IPS-20b (cell line): ENCODE results near the gene DQX1.
A peak's percentile ranks its signal among the peaks of the same experiment; 100 is the strongest.

Source experiments
- H3K27ac ChIP-seq: one replicate; pipeline ENCODE4 v1.5.1; 2013; ENCODE audit warnings: low read length
- H3K27me3 ChIP-seq: 2 replicates; pipeline ENCODE4 v1.6.1; 2013; ENCODE audit warnings: mild to moderate bottlenecking, low read length, inconsistent platforms; ENCODE audit not compliant: insufficient read depth
- H3K36me3 ChIP-seq: 2 replicates; pipeline ENCODE4 v1.6.1; 2013; ENCODE audit warnings: low read depth, mild to moderate bottlenecking, inconsistent platforms, low read length, moderate library complexity; ENCODE audit not compliant: insufficient read depth
- H3K4me1 ChIP-seq: 2 replicates; pipeline ENCODE4 v1.6.1; 2013; ENCODE audit warnings: mild to moderate bottlenecking, control low read depth, inconsistent platforms, low read length, moderate library complexity; ENCODE audit not compliant: insufficient read depth
- H3K4me3 ChIP-seq: 2 replicates; pipeline ENCODE4 v1.5.1; 2013; ENCODE audit warnings: mild to moderate bottlenecking, low read length, inconsistent platforms
- H3K9ac ChIP-seq: 2 replicates; pipeline ENCODE4 v1.6.1; 2013; ENCODE audit warnings: low read depth, mild to moderate bottlenecking, inconsistent platforms, low read length, moderate library complexity
- H3K9me3 ChIP-seq: 2 replicates; pipeline ENCODE4 v1.6.1; 2013; ENCODE audit warnings: mild to moderate bottlenecking, low read depth, low read length, inconsistent platforms; ENCODE audit not compliant: insufficient read depth

DQX1 gene

DNA sequence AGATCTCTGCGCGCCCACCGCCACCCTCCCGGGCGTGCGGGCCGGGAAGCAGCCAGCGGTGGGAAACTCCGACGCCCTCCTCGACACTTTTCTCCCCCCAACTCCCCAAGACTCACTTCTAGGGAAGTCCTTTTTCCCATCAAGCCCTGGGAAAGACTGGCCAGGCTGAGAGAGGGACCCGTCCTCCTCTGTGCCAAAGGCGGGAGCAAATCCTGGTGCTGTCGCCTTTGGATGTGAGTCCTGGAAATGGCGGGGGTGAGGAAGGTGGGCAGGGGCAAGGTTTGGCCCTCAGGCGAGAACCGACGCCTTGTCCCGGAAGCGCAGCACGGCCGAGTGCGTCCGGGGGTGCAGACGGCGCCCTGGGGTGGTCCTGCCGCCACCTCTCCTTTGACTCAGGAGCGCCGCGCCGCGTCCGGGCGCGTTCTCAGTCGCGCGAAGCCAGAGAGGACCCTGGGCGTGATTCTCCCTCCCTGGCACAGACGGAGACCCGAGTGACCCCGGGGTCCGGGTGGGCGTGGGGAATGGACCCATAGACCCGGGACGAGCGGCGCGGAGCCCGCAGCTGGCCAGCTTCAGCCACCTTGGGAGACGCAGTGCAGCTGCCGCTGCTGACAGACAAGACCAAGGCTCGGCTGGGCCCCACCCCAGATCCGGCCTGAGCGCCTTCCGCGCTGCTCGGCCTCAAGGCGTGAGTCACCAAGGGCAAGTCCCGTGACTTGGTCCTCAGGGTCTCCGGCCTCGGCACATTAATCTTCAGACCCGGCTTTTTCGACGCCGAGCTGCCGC, 23.1 kb downstream of the DQX1 start:
- Histone ChIP-seq H3K27me3 (peaks cover 91% of the 10 kb centered on the region), H3K9me3 (peaks cover 3% of the 10 kb centered on the region; the same call in 1 of the 2 replicates), H3K36me3 (peaks cover 11% of the 10 kb centered on the region; the same call in 1 of the 2 replicates), H3K4me1 (peaks cover 7% of the 10 kb centered on the region; the same call in 1 of the 2 replicates), H3K27ac (no peak overlapping the region), H3K9ac (no peak overlapping the region), H3K4me3 (peak overlapping the region; percentile 66)

DNA sequence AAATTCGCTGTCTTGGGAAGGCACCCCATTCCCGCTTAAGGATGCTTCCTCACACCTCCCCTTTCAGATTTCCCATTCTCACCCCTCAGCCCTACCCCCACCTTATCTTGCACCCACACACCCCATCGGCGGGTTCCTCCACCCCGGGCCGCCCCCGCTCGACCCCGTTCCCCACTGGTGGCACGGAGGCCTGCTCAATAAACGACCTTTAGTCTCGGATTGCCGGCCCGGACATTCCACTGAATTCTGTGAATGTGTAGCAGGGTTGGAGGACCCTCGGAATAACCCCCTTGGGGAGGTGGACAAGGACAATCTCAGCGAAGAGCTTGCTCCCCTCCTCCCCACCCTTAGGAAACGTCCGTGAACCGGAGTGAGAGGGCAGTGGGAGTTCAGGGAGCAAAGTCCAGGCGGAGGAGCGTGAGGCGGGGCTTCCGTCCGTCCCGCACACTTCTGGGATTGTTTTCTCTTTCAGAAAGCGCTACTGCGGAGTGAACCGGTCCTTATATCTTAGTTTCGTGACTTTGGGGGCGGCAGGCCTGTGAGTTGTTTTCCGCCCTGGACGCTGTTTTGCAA, 23.8 kb downstream of the DQX1 start:
- Histone ChIP-seq H3K9me3 (peaks cover 3% of the 10 kb centered on the region; the same call in 1 of the 2 replicates), H3K4me3 (peak overlapping the region; percentile 66), H3K4me1 (peaks cover 7% of the 10 kb centered on the region; the same call in 1 of the 2 replicates), H3K27me3 (peaks cover 98% of the 10 kb centered on the region), H3K9ac (no peak overlapping the region), H3K27ac (no peak overlapping the region), H3K36me3 (peaks cover 11% of the 10 kb centered on the region; the same call in 1 of the 2 replicates)

DNA sequence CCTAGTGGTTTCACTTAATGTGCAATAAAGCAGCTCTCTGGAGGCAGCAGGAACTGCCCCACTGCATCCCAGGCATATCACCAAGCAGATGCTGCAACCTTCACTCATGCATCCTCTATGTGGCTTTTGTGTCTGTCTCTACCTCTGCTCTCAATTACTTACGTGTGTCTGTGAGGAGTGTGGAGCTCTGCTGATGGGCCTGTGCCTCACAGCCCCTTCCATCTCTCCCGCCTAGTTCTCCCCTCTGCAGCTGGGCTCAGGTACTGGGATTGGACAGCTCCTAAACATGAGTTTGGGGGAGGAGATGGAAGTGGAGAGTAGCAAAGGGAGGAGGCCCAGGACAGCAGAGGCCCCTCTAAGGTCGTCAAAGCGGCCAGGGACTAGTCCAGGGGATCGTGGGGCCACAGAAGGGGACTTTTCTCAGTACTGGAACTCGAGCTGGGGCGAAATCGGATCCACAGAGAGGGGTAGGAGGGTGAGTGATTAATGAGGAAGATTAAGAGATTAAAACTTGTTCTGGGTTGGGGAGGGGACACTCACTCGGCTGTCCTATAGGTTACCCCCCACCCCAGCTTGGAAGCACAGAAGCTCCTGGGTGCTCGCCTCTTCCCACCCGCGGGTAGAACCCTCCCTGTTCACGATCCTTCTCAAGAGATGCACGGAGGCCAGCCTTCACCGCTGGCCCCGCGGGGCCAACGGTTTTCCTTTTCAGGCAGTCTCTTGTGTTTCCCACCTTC, 24.5 kb downstream of the DQX1 start:
- Histone ChIP-seq H3K4me1 (peaks cover 5% of the 10 kb centered on the region; the same call in 1 of the 2 replicates), H3K27me3 (peaks cover 100% of the 10 kb centered on the region), H3K27ac (no peak overlapping the region), H3K9me3 (peaks cover 3% of the 10 kb centered on the region; the same call in 1 of the 2 replicates), H3K36me3 (peaks cover 11% of the 10 kb centered on the region; the same call in 1 of the 2 replicates), H3K9ac (no peak overlapping the region), H3K4me3 (peak overlapping the region; percentile 66; the same call in 1 of the 2 replicates)

DNA sequence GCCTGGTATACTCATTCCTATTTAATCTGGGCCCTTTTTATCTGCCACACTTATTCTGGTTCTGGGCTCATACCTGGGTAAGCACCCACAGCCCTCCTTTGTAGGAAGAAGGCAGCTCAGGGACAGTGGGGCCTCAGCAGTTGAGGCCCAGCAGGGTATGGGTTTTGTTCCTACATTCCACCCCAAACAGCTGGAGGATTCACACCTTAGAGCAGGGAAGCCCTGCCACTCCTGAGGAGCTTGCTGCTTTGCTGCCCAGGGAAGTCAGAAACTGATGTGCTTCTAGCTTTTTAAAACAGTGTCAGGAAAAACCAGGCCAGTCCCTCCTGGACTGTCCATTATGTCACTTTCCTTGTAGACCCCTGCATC, 25.5 kb downstream of the DQX1 start:
- Histone ChIP-seq H3K4me3 (no peak overlapping the region), H3K27ac (no peak overlapping the region), H3K4me1 (peaks cover 5% of the 10 kb centered on the region; the same call in 1 of the 2 replicates), H3K27me3 (peaks cover 100% of the 10 kb centered on the region), H3K36me3 (peaks cover 6% of the 10 kb centered on the region; the same call in 1 of the 2 replicates), H3K9ac (no peak overlapping the region), H3K9me3 (peaks cover 3% of the 10 kb centered on the region; the same call in 1 of the 2 replicates)

DNA sequence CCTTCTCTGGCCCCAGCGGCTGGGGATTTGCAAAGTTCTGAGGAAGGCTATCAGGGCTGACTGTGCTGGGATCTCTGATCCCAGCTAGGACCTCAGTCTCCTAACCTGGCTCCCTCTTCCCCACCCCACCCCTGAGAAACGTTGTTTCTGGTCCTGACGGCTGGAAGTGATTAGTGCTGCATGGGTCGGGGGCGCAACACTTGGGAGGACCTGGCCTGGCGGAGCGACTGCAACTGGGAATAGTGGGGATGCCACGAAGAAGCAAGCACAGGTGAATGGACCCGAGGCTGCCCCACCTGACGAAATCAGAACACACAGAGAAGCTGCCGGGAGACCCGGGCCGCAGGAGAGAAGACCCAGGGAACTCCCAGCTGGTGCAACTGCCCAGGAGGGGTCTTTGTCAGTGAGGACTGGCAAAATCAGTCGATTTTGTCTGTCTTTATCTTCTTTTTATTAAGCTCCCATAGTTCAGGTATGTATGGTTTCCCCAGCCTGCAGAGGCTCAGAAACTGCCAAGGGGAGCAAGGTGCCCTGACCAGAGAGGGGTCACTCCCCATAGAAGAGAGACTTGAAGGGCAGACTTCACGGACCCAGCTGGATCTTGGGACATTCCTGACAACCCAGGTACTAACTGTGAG, 26.0 kb downstream of the DQX1 start:
- Histone ChIP-seq H3K27ac (no peak overlapping the region), H3K36me3 (peaks cover under 1% of the 10 kb centered on the region; the same call in 1 of the 2 replicates), H3K27me3 (peaks cover 100% of the 10 kb centered on the region), H3K9ac (no peak overlapping the region), H3K4me1 (peaks cover 5% of the 10 kb centered on the region; the same call in 1 of the 2 replicates), H3K9me3 (peaks cover 3% of the 10 kb centered on the region; the same call in 1 of the 2 replicates), H3K4me3 (no peak overlapping the region)

DNA sequence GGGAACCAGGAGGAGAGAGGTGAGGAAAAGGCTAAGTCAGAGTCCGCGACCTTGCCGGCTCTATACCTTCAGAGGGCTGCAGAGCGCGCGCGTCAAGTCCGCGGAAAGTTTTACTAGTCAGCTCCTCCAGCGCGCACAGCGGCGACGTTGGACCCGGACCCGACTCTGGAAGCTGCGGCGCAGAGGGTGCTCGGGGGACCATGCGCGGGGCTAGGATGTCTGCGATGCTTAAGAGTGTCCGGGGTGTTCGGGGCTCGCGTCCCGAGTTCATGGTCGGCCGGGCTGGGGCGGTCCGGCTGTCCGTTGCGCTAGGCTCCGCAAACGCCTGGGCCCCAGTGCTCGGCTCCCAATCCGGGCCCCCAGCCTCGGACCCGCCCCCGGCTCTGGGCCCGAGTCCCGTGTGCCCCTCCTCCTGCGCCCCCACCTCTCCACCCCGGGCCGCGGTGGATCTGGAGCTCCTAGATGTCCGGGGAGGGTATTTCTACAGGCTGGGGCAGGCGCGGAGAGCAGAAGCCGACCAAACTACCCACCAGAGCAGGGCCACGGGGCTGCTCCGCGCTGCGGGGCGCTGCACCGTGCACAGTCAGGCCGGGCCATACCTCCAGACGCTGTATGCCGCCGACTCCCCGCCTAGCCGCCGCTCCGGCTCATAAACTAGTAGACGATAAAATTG, 26.6 kb downstream of the DQX1 start, which contains the start of gene LBX2:
LBX2 (minus strand) TSS at position 337 of the 673 bp plus-strand sequence; CDS start at position 271, 66 bp downstream.
- H3K9me3 ChIP-seq, result peaks cover 3% of the 10 kb centered on the region; the same call in 1 of the 2 replicates
- 0 out of 2 replicates have a peak within 1 kb of the TSS, but pooled peaks have one; percentile 6 for H3K9ac ChIP-seq
- H3K27ac ChIP-seq, result no peak within 1 kb of the TSS
- H3K4me1 ChIP-seq, result peaks cover 5% of the 10 kb centered on the region; the same call in 1 of the 2 replicates
- H3K4me3 ChIP-seq, result peak within 1 kb of the TSS; percentile 66
- peaks cover 100% of the 10 kb centered on the region for H3K27me3 ChIP-seq
- peaks cover 1% of the 10 kb centered on the region; the same call in 1 of the 2 replicates for H3K36me3 ChIP-seq

DNA sequence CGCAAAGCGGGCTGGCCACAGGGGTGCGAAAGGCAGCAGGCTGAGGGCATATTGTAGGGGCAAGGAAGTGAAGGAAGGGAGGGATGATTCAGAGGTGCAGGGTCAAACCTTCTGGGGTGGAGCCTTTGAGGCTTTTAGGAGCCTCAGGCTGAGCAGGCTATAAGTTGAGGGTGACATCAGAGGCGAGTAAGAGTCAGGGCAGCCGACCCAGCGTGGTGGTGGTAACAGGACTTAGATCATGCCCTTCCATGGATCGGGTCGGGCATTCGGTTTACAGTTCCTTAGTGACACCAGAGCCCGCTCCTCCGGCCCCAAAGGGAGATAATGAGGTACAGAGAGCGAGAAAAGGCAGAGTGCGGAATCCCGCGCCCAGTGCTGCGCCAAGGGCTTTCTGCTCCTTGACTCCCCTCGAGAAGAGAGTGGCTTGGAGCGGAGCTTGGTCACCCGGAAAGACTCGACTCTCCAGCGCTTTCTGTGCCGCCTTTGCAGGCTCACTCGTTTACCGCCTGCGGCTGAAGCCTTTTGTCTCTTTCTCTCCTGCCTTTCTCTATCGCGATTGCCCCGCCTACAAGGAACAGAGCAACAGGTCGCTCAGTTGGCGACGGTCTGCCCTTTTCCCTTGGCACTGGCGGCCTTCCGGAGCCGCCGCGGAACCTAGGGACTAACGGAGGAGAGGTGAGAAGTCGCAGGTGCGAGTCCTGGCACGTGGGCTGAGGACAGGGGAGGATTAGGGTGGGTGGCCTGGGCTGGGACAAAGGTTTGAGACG, 27.3 kb downstream of the DQX1 start:
- peak overlapping the region; percentile 66 for H3K4me3 ChIP-seq
- no peak overlapping the region for H3K27ac ChIP-seq
- H3K9me3 ChIP-seq, result peaks cover 3% of the 10 kb centered on the region; the same call in 1 of the 2 replicates
- H3K4me1 ChIP-seq, result peaks cover 5% of the 10 kb centered on the region; the same call in 1 of the 2 replicates
- H3K9ac ChIP-seq, result 0 out of 2 replicates have a peak overlapping the region, but pooled peaks have one; percentile 6
- H3K27me3 ChIP-seq, result peaks cover 97% of the 10 kb centered on the region
- H3K36me3 ChIP-seq, result peaks cover 8% of the 10 kb centered on the region

DNA sequence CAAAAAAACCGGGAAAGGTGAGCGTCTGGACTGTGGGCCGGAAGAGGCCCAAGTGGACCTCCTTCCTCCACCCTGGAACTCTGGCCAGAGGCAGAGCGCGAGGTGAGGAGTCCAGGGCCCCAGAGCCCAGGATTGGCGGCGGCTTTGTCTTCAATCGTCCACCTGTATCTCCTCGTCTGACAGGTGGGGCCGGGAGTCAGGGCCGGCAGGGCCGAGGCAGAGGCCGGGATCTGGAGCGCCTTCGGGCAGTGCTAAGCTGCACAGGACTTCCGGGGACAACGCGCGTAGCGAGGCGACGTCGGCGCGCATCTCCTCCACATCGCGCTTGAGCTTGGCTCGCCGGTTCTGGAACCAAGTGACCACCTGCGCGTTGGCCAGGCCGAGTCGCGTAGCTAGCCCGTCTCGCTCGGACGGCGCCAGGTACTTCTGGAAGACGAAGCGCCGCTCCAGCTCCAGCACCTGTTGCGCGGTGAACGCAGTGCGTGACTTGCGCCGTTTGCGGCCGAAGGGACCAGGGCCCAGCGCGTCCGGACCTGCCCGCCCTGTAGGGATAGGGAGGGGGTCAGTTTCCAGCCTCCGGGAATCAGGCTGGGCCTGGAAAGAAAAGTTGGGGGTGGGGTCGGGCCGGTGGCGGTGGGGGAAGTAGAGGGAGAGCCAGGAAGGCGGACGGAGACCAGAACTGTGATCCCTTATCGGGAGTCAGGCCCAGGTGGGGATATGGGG, 28.1 kb downstream of the DQX1 start:
- no peak overlapping the region for H3K27ac ChIP-seq
- no peak overlapping the region for H3K9ac ChIP-seq
- peaks cover 3% of the 10 kb centered on the region; the same call in 1 of the 2 replicates for H3K9me3 ChIP-seq
- peaks cover 93% of the 10 kb centered on the region for H3K27me3 ChIP-seq
- peaks cover 5% of the 10 kb centered on the region; the same call in 1 of the 2 replicates for H3K4me1 ChIP-seq
- H3K4me3 ChIP-seq, result peak overlapping the region; percentile 66
- H3K36me3 ChIP-seq, result peaks cover 16% of the 10 kb centered on the region

DNA sequence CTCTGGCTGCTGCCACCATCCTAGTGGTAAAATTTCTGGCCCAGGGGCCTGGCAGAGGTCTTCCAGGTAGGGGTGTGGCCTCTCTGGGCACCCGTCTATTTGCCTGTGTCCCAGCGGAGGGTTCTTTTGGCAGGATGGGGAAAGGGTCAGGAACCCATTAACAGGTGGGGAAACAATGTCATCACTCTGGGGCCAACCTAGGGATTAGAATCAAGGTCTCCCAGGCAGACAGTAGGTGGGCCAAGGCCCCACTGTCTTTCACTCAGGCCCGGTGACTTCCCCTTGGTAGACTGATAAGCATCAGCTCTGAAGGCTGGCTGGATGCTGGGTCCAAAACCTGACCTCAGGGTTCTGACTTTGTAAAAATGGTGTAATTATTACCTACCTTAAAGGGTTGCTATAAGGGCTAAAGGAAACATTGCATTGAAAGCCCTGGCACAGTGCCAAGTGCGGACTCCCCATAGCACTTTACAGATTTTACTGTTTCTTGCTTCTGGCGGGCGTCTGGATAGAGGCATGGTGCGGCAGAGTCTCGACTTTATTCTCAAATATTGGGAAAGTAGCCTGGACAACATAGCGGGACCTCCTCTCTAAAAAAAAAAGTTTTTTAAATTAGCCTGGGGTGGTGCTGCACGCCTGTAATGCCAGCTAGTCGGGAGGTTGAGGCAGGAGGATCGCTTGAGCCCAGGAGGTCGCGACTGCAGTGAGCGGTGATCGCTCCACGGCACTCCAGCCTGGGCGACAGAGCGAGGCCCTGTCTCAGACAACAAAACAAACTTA, 28.8 kb downstream of the DQX1 start:
- Histone ChIP-seq H3K9me3 (peaks cover 3% of the 10 kb centered on the region; the same call in 1 of the 2 replicates), H3K9ac (no peak overlapping the region), H3K4me3 (peak overlapping the region; percentile 66), H3K4me1 (peaks cover 5% of the 10 kb centered on the region; the same call in 1 of the 2 replicates), H3K36me3 (peaks cover 23% of the 10 kb centered on the region), H3K27me3 (peaks cover 85% of the 10 kb centered on the region), H3K27ac (no peak overlapping the region)
